HCT116 (cell line): ENCODE results near the gene KCNJ4. TPM values are rescaled to one million over a fixed set of nuclear protein-coding genes. Genes with fewer than 3 reads are reported as not detected.

Source experiments
- ATAC-seq: fragments of 200-7000 bp; cut with Tn5 transposase; 2 replicates; pipeline ENCODE4 v1.9.1; 2020; ENCODE audit warnings: mild to moderate bottlenecking, moderate library complexity
- BruUV-seq: library from RNA; stranded (reverse); fragments of 400-500 nt; replicated peaks from 2 replicates; lab custom pipeline; 2021; lab: Mats Ljungman, UMichigan
- CTCF ChIA-PET: fragments of 300-600 bp; sonication (Branson Sonifier 250); formaldehyde crosslinking; loops from one replicate; lab custom pipeline; 2021; ENCODE audit warnings: antibody characterized with exemption; lab: Charles Lee
- POLR2A ChIA-PET: fragments of 300-600, 350-600 bp; sonication (Branson Sonifier 250); formaldehyde crosslinking; loops from one replicate; lab custom pipeline; 2021; ENCODE audit warnings: antibody characterized with exemption; lab: Charles Lee
- RAD21 ChIA-PET, 2 experiments: fragments of 300-600 bp; sonication (Branson Sonifier 250); formaldehyde crosslinking; loops; one replicate each; lab custom pipeline; 2023; ENCODE audit warnings: low total read pairs in 2 of 2; ENCODE audit not compliant: uncharacterized antibody in 2 of 2, unreplicated experiment in 2 of 2, low non-redundant PET in 1 of 2; lab: Charles Lee
- DNase-seq: peaks from one replicate; pipeline ENCODE4 v3.0.0-alpha.2; 2010; ENCODE audit warnings: low read depth, low spot score
- H2AFZ ChIP-seq: fragments of 200-600 bp; shearing (Covaris generic), sonication (generic); 2 replicates; pipeline ENCODE4 v1.6.1; 2017; ENCODE audit warnings: low read depth, mixed run types, mixed read lengths, antibody characterized with exemption, low read length; ENCODE audit not compliant: poor library complexity, severe bottlenecking
- H3K27ac ChIP-seq: 2 replicates; pipeline ENCODE4 v1.5.1; 2012; ENCODE audit warnings: low read depth, low read length
- H3K27me3 ChIP-seq: fragments of 200-600 bp; sonication (generic); 2 replicates; pipeline ENCODE4 v1.6.1; 2016; ENCODE audit warnings: mixed run types, low read length, mixed read lengths; ENCODE audit not compliant: insufficient read depth
- H3K36me3 ChIP-seq, 2 experiments: fragments of 200-500 bp in 1 of 2; fragments of 200-600 bp in 1 of 2; sonication (Bioruptor generic) in 1 of 2; sonication (generic) in 1 of 2; 2 replicates each; pipeline versions ENCODE4 v1.5.1 to v1.6.1; 2014 to 2016; ENCODE audit warnings: low read length in 2 of 2, inconsistent platforms in 1 of 2, mixed read lengths in 1 of 2, mixed run types in 1 of 2; ENCODE audit not compliant: insufficient read depth in 2 of 2, control insufficient read depth in 1 of 2
- H3K4me1 ChIP-seq, 2 experiments: fragments of 200-600 bp in 1 of 2; sonication (generic) in 1 of 2; 2 replicates each; pipeline versions ENCODE4 v1.5.1 to v1.6.1; 2012 to 2017; ENCODE audit warnings: low read length in 2 of 2, inconsistent platforms in 1 of 2, mild to moderate bottlenecking in 1 of 2, mixed read lengths in 1 of 2, mixed run types in 1 of 2, moderate library complexity in 1 of 2; ENCODE audit not compliant: insufficient read depth in 2 of 2, control insufficient read depth in 1 of 2
- H3K4me2 ChIP-seq: fragments of 200-600 bp; sonication (generic); 2 replicates; pipeline ENCODE4 v1.6.1; 2017; ENCODE audit warnings: mixed run types, low read length, mixed read lengths
- H3K4me3 ChIP-seq, 2 experiments: fragments of 200-600 bp in 1 of 2; sonication (generic) in 1 of 2; replicated peaks in 1 of 2; 2 replicates each; pipeline ENCODE4 v1.5.1; 2011 to 2016; ENCODE audit warnings: low read length in 2 of 2, control low read depth in 1 of 2, low read depth in 1 of 2, mild to moderate bottlenecking in 1 of 2, mixed read lengths in 1 of 2, mixed run types in 1 of 2
- H3K79me2 ChIP-seq: fragments of 200-600 bp; sonication (generic); 2 replicates; pipeline ENCODE4 v1.6.1; 2017; ENCODE audit warnings: mild to moderate bottlenecking, mixed run types, low read length, moderate library complexity, mixed read lengths; ENCODE audit not compliant: insufficient read depth
- H3K9ac ChIP-seq: fragments of 200-600 bp; sonication (generic); 2 replicates; pipeline ENCODE4 v1.6.1; 2016; ENCODE audit warnings: low read length, mixed read lengths
- H3K9me2 ChIP-seq: fragments of 200-600 bp; sonication (generic), shearing (Covaris generic); 2 replicates; pipeline ENCODE4 v1.6.1; 2017; ENCODE audit warnings: mixed run types, mild to moderate bottlenecking, moderate library complexity; ENCODE audit not compliant: insufficient read depth
- H3K9me3 ChIP-seq, 2 experiments: fragments of 200-500 bp in 1 of 2; fragments of 200-600 bp in 1 of 2; sonication (Bioruptor generic) in 1 of 2; sonication (generic) in 1 of 2; 2 replicates each; pipeline ENCODE4 v1.6.1; 2014 to 2017; ENCODE audit warnings: low read length in 2 of 2, mixed read lengths in 2 of 2, inconsistent platforms in 1 of 2, low read depth in 1 of 2, mild to moderate bottlenecking in 1 of 2, mixed run types in 1 of 2, moderate library complexity in 1 of 2; ENCODE audit not compliant: control insufficient read depth in 1 of 2, insufficient read depth in 1 of 2
- H4K20me1 ChIP-seq: fragments of 200-600 bp; sonication (generic), shearing (Covaris generic); 2 replicates; pipeline ENCODE4 v1.6.1; 2017; ENCODE audit warnings: mixed run types, mild to moderate bottlenecking, moderate library complexity; ENCODE audit not compliant: insufficient read depth
- CEBPB ChIP-seq: IDR thresholded peaks from 2 replicates; pipeline ENCODE4 v1.6.1; 2012; ENCODE audit warnings: low read depth
- EGR1 ChIP-seq: IDR thresholded peaks from 2 replicates; pipeline ENCODE4 v1.6.1; 2012; ENCODE audit warnings: low read depth
- ELF1 ChIP-seq: IDR thresholded peaks from 2 replicates; pipeline ENCODE4 v1.6.1; 2012; ENCODE audit warnings: low read depth, borderline replicate concordance
- FOSL1 ChIP-seq: IDR thresholded peaks from 2 replicates; pipeline ENCODE4 v1.6.1; 2012; ENCODE audit warnings: low read depth
- JUND ChIP-seq: IDR thresholded peaks from 2 replicates; pipeline ENCODE4 v1.6.1; 2012
- POLR2A ChIP-seq: IDR thresholded peaks from 2 replicates; pipeline ENCODE4 v1.7.0; 2011; ENCODE audit warnings: borderline replicate concordance; ENCODE audit not compliant: insufficient read depth, insufficient read length; ENCODE audit errors: extremely low read depth
- POLR2AphosphoS5 ChIP-seq: IDR thresholded peaks from 2 replicates; pipeline ENCODE4 v1.6.1; 2011; ENCODE audit warnings: mild to moderate bottlenecking, low read depth, low read length, moderate library complexity
- SRF ChIP-seq: IDR thresholded peaks from 2 replicates; pipeline ENCODE4 v1.6.1; 2012; ENCODE audit warnings: low read depth
- ZBTB33 ChIP-seq: IDR thresholded peaks from 2 replicates; pipeline ENCODE4 v1.6.1; 2011; ENCODE audit warnings: mild to moderate bottlenecking, low read length, moderate library complexity; ENCODE audit not compliant: insufficient replicate concordance; ENCODE audit errors: extremely low read depth
- intact Hi-C: fragments of 100-400 bp; cut with micrococcal nuclease; formaldehyde crosslinking; loops from 2 replicates; pipeline ENCODE4 v1.10.0; 2022
- total RNA-seq: library from RNA; stranded (reverse); gene quantifications from one replicate; pipeline ENCODE4 v1.2.1, GENCODE V29; 2021; ENCODE audit not compliant: unreplicated experiment

KCNJ4 gene
- total RNA-seq, 1 experiment from 2014 or later = not detected

- ChIA-PET CTCF (no interaction called here), RAD21 (no interaction called here), POLR2A (no interaction called here)
- Histone ChIP-seq H3K9me2 (no peaks in the 10 kb centered on the region), H3K36me3 (no peaks in the 10 kb centered on the region), H3K27me3 (no peaks in the 10 kb centered on the region), H2AFZ (no peak overlapping the region), H3K9me3 (no peaks in the 10 kb centered on the region), H3K4me3 (no peak overlapping the region), H3K9ac (no peak overlapping the region), H3K4me1 (peaks cover 21 to 35% of the 10 kb centered on the region in 2 experiments), H3K79me2 (no peaks in the 10 kb centered on the region), H4K20me1 (no peaks in the 10 kb centered on the region), H3K4me2 (peak overlapping the region; percentile 36), H3K27ac (no peak overlapping the region)
- ATAC-seq = no peak
- intact Hi-C loops = no loop called here
- no peak for DNase-seq
- BruUV-seq = no TSS peak
- TF ChIP-seq POLR2AphosphoS5 (no peak), POLR2A (no peak), FOSL1 (no peak), ELF1 (no peak), ZBTB33 (no peak), SRF (no peak), CEBPB (no peak), EGR1 (no peak), JUND (no peak)
Observed at GRCh38 chr22:38456841-38457699, 2.1 kb upstream of the KCNJ4 start.
